ENCODE data around the gene KCNA1.

The KCNA1 gene

GRCh38 chr12:4911316-4911994, 1.8 kb downstream of the KCNA1 start:
- DNase-seq (ENCODE audit: low read depth in 2 of 2): no peak

DNA sequence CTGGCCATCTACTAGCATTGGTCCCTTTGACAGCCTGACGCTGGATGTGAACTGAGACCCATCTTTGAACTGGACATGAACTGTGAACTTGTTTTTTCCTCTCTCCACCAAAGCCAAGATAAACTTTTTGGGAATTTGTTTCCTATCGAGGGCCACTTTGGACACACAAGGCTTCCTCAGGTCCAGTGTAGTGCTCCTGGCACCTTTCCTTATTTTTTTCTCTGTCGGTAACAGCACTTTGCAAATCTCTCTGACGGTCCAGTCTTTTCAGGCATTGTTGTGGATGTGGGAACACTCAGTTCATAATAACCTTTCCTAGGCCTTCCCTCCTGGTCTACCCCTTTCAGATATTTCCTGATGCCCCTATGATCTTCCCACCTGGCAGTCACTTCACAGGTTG, 5.0 kb downstream of the KCNA1 start:
- DNase-seq (ENCODE audit: low read depth in 2 of 2): no peak

DNA sequence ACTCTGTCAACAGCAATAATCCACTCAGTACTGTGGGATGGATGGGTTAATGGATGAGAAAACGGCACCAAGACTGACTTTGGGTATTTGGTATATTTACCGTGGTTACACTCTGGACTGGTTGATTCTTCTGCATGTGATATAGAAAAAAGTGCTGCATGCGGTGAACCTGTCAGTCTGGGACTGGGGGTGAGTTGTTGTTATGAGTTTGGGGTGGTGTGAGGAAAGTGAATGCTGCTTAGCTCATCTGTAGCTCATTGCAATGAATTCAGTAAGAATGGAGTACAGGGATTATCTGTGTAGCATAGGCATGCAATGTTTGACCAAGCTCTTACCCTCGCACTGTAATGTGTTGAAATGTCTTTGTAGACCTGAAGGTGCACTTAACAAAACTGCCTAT, 6.0 kb downstream of the KCNA1 start:
- DNase-seq (ENCODE audit: low read depth in 2 of 2): no peak

- no peak for DNase-seq (ENCODE audit: low read depth in 2 of 2)
Measured at GRCh38 chr12:4918950-4919660, 9.4 kb downstream of the KCNA1 start.

- no peak for DNase-seq (ENCODE audit: low read depth in 2 of 2)
Measured at GRCh38 chr12:4932576-4932975, 22.9 kb downstream of the KCNA1 start.

DNA sequence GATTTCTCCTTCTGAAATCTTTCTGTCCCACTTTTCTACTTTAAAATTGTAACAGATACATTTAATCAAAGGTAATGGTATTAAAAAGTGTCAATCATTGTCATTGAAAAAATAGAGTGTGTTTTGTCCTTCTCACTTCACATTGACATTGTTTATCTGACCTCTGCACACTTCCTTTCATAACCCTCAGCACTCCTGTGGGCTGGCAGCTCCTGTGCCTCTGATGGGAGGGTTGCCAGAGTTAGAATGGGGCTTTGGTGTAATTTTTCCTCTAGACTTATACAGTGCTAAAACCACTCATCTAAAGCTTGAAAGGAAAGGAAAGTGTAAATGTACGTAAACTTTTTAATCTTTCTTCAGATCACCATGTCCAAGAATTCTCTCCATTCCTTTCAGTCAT, 23.7 kb downstream of the KCNA1 start:
- no peak for DNase-seq (ENCODE audit: low read depth in 2 of 2)

DNA sequence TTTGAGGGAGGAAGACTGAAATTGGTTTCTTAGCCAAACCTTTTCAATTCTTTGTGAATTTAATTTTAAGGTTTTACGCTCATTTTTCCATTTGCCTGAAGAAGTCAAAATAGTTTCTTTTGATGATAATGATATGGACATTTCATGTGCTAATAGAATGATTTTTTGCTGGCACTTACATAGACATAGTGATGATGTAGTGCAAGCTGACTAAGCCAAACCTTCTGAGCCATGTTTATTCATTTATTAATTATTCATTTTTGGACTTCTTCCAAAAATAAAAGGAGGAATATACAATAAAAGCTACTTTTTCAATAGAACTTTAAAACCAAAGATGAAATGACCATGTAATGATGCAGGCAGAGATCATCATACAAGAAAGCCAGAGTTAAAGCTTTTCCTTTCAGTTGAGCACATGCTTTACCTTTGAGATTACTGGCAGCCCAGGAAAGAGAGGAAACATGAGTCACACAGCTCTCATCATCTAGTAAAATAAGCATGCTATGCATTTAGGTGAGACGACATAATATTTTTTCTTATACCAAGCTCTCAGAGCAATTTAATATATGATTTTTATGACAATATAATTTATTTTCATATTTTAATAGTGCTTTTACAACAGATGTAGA, 24.8 kb downstream of the KCNA1 start:
- no peak for DNase-seq (ENCODE audit: low read depth in 2 of 2)

GRCh38 chr12:4938900-4939299, 29.2 kb downstream of the KCNA1 start:
- no peak for DNase-seq (ENCODE audit: low read depth in 2 of 2)

- DNase-seq (ENCODE audit: low read depth in 2 of 2): no peak
Measured at GRCh38 chr12:4939418-4940023, 29.8 kb downstream of the KCNA1 start.

DNA sequence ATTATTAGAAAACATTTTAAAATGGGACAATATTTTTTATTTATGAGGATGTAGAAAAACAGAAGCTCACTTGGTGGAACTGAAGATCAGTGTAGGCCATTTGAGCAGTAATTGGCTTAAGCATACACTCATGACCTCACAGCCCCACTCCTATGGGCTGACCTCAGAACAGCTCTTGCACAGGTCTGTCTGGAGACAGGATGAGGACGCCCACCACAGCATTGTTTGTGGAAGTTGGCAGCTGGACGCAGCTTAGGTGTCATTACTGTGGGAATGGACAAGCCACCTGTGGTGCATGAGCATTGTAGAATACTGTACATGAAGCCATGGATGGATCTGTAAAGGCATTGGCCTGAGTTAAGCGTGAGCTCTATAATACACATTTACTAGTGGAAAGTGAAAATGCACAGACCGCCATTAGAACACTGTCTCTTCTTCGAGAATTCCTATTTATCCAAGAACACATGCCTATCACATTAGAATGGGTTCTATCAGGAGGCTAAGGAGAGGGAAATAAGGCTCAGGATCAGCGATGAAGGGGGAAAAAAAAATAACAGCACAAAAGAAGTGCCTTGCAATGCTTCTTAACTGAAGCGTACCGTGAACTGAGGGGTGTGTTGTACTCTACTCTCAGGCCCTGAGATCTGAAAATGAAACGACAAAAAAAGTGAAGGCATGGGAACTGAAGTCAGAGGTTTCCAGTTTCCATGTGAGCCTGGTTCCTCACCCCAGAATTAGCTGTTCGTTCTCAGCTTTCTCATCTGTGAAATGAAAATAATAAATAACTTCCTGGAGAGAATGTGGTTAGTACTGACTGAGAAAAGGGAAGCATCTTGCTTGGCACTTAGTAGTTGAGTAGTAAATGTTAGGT, 33.6 kb downstream of the KCNA1 start:
- no peak for DNase-seq (ENCODE audit: low read depth in 2 of 2)

- DNase-seq (ENCODE audit: low read depth in 2 of 2): no peak
Measured at GRCh38 chr12:4943938-4944284, 34.2 kb downstream of the KCNA1 start.

GRCh38 chr12:4947253-4947652, 37.5 kb downstream of the KCNA1 start:
- DNase-seq (ENCODE audit: low read depth in 2 of 2): no peak

GRCh38 chr12:4951083-4951482, 41.4 kb downstream of the KCNA1 start:
- DNase-seq (ENCODE audit: low read depth in 2 of 2): no peak

- DNase-seq (ENCODE audit: low read depth in 2 of 2): no peak
Measured at GRCh38 chr12:4951601-4952000, 41.9 kb downstream of the KCNA1 start.

DNA sequence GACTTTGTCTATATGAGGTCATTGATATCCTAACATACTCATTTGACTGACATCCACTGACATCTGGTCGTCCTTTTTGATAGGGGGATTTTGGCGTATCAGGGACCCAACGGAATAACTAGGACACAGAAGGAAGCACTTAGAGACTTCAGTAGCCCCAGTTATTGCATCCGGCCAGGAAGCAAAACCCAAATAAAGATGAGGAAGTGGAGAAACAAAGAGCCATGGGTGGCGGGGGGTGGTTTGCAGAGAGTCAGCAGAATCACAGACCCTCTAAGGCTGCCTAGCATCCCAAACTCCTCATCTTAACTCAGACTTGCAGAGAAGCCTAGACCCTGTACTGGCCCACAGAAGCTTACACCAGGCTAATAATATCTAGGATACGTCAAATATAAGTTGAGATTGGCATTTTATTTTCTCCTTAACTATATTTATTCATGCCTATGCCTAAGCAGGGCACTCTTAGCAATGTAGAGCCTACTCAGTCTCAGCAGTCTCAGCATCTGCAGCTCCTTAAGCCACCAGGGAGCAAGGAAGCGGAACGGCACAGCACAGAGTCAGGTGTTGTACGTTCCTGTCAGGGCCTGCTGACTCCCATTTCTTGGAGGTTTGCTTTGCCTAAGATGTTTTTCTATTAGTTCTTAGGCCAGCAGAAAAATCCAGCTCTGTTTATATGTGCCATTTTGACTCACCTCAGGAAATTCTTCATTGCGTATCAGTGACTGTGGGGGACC, 45.1 kb downstream of the KCNA1 start:
- no peak for DNase-seq (ENCODE audit: low read depth in 2 of 2)

- DNase-seq (ENCODE audit: low read depth in 2 of 2): no peak
Measured at GRCh38 chr12:4956054-4956453, 46.3 kb downstream of the KCNA1 start.

DNA sequence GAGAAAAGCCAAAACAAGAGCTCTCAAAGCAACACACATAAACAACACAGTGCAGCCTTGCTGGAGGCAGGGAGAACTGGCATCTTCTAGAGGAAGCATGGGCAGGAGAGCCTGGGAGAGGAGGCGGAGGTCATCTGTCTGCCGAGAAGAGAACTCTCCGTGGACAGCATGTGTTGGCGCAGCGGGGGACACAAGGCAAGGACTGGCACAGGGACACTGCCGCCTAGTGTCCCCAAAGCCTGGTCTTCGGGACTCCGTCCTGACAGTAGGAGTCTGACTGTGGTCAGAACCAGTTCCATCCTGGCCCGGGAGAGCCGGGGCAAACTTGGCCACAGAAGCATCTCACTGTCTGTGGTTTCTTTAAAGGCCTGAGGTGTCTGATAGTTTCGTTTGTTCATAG, 47.3 kb downstream of the KCNA1 start:
- DNase-seq (ENCODE audit: low read depth in 2 of 2): no peak

DNA sequence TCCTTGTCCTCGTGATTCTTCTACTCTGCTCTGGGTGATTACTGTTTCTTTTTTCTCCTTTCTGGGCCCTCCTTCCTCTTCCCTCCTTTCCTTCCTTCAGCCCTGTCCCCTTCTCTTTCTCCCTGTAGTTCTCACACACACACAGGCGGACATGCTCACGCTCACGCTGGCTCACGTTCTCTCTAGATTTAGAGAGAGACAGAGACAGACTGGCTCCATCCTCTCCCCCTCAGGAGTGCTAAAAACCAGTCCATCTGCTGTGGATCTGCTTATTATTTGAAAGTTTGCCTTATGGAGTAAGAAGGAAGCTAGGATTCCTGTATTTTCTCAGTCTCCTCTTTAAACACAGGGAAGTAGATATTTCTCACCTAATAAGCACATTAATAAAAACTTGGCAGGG, 48.1 kb downstream of the KCNA1 start:
- DNase-seq (ENCODE audit: low read depth in 2 of 2): no peak

DNA sequence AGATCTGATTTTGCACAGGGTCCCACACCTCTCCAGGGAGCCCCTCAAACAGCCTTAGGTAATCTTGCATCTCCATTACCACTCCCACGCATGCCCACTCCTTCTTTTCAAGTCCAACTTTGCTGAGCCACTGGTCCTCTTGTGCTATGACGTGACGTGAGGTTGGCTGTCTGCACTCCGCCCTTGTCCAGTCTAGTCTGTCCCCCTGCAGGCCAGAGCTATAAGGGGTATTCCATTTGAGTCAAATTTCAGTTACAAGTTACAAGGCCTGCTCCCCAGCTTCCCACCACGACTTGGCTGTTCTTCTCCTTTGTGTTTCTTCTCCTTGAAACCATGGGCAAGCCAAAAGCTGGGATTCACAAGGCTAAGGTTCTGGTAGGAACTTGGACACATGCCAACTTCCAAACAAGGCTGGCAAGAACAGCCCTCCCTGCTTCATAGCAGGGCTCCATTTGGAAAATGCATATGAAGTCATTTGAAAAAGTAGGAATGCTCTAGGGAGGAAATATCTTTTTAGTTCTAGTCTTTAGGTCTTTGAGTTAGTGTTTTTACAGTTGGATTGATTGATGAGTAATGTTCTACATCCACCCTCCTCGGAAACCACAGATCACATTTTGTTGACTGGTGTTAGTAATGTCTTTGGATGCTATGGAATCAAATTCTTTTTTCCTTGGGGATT, 49.1 kb downstream of the KCNA1 start:
- no peak for DNase-seq (ENCODE audit: low read depth in 2 of 2)

- no peak for DNase-seq (ENCODE audit: low read depth in 2 of 2)
Measured at GRCh38 chr12:4959381-4959780, 49.7 kb downstream of the KCNA1 start.

DNA sequence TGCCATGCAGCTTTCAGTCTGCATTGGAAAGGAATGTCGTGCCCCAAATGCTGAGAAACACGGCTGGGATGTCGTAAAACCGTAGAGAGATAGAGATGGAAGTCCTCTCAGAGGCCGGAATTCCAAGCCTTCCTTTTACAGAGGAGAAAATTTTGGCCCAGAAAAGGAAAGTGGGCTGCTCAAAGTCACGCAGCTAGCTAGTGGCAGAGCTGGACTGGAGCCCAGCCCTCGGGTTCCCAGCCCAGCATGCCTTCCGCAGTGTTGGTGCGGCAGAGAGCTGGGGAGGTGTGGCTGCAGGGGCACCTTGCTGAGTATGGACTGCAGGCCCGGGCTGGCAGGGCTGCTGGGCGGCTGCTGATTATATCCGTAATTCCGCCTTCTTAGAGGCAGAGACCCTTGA, 50.3 kb downstream of the KCNA1 start:
- DNase-seq (ENCODE audit: low read depth in 2 of 2): no peak
